ENCODE data around the gene CCDC120. TPM values are rescaled to one million over a fixed set of nuclear protein-coding genes. Genes with fewer than 3 reads are reported as not detected.

CCDC120 gene
- polyA plus RNA-seq, 1 of the 3 experiments (the other 2 are of a cell fraction), result 2.1 TPM

DNA sequence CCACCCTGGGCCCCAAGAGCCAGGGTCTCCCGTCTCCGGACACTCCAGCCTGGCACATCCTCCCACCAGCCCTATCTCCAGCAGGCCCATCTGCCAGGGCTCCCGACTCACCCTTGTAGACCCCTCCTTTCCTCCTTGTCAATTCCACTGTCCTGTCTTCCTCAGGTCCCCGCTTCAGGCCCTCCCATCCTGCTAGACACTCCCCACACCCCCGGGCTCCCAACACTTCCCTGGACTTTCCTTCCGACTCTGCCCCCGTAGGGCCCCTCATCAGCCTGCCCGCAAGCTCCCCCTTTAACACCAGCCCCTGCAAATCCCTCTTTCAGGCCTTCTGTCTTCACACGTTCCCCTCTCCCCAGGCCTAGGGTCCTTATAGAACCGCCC, 13.9 kb downstream of the CCDC120 start:
- no peak for TF ChIP-seq RFX5 (IDR thresholded peaks at IDR 0.05; ENCODE audit: low read length)
- TF ChIP-seq, protein P1, sequence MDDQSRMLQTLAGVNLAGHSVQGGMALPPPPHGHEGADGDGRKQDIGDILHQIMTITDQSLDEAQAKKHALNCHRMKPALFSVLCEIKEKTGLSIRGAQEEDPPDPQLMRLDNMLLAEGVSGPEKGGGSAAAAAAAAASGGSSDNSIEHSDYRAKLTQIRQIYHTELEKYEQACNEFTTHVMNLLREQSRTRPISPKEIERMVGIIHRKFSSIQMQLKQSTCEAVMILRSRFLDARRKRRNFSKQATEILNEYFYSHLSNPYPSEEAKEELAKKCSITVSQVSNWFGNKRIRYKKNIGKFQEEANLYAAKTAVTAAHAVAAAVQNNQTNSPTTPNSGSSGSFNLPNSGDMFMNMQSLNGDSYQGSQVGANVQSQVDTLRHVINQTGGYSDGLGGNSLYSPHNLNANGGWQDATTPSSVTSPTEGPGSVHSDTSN (IDR thresholded peaks at IDR 0.05), result no peak
- TF ChIP-seq, protein P2, sequence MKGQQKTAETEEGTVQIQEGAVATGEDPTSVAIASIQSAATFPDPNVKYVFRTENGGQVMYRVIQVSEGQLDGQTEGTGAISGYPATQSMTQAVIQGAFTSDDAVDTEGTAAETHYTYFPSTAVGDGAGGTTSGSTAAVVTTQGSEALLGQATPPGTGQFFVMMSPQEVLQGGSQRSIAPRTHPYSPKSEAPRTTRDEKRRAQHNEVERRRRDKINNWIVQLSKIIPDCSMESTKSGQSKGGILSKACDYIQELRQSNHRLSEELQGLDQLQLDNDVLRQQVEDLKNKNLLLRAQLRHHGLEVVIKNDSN (IDR thresholded peaks at IDR 0.05; ENCODE audit: borderline replicate concordance, low read depth), result no peak
- no peak for TF ChIP-seq SIN3A (IDR thresholded peaks at IDR 0.05; ENCODE audit: borderline replicate concordance, low read depth, low read length)
- TF ChIP-seq JUND (IDR thresholded peaks at IDR 0.05), result no peak
- TF ChIP-seq, protein P3, sequence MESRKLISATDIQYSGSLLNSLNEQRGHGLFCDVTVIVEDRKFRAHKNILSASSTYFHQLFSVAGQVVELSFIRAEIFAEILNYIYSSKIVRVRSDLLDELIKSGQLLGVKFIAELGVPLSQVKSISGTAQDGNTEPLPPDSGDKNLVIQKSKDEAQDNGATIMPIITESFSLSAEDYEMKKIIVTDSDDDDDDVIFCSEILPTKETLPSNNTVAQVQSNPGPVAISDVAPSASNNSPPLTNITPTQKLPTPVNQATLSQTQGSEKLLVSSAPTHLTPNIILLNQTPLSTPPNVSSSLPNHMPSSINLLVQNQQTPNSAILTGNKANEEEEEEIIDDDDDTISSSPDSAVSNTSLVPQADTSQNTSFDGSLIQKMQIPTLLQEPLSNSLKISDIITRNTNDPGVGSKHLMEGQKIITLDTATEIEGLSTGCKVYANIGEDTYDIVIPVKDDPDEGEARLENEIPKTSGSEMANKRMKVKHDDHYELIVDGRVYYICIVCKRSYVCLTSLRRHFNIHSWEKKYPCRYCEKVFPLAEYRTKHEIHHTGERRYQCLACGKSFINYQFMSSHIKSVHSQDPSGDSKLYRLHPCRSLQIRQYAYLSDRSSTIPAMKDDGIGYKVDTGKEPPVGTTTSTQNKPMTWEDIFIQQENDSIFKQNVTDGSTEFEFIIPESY (IDR thresholded peaks at IDR 0.05; ENCODE audit: borderline replicate concordance, low read depth), result no peak
- no peak for TF ChIP-seq YY1 (IDR thresholded peaks at IDR 0.05; ENCODE audit: low read depth)
- TF ChIP-seq, protein P4, sequence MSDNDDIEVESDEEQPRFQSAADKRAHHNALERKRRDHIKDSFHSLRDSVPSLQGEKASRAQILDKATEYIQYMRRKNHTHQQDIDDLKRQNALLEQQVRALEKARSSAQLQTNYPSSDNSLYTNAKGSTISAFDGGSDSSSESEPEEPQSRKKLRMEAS (IDR thresholded peaks at IDR 0.05; ENCODE audit: low read depth), result no peak
- no peak for TF ChIP-seq GABPA (IDR thresholded peaks at IDR 0.05; ENCODE audit: low read depth)
- no peak for TF ChIP-seq GATA2 (CRISPR knock-in tag; IDR thresholded peaks at IDR 0.05)
- no peak for TF ChIP-seq NRF1 (IDR thresholded peaks at IDR 0.05; ENCODE audit: low read depth, low read length)
- DNase-seq, result peak; percentile 62
- POLR2A ChIA-PET, result no interaction called here
- Histone ChIP-seq H3K79me2 (ENCODE audit: insufficient read depth) (peaks cover 24% of the 10 kb centered on the region), H3K9ac (peak overlapping the region; percentile 80), H3F3A (replicated peaks; ENCODE audit: insufficient read depth) (no peaks in the 10 kb centered on the region), H3K9me3 (no peaks in the 10 kb centered on the region), H3K36me3 (replicated peaks in 1 of 2; ENCODE audit: control insufficient read depth in 1 of 2, insufficient read depth in 2 of 2, low read length in 1 of 2) (peaks cover 0 to 3% of the 10 kb centered on the region in 2 experiments), H3K4me2 (peak overlapping the region; percentile 89), H3K27ac (ENCODE audit: low read depth in 2 of 2, low read length in 1 of 2) (peak overlapping the region in 1 of 2 experiments; percentile 5; a peak in 2 of 4 replicates), H2AFZ (ENCODE audit: low read depth) (no peak overlapping the region), H3K4me1 (ENCODE audit: control insufficient read depth in 1 of 2, insufficient read depth in 2 of 2, low read depth in 1 of 2, low read length in 1 of 2) (peaks cover 0 to 9% of the 10 kb centered on the region in 2 experiments; a peak in 1 of 4 replicates), H4K20me1 (ENCODE audit: insufficient read depth) (0 out of 2 replicates have a peak, but pooled peaks cover 5% of the 10 kb centered on the region), H3K27me3 (ENCODE audit: insufficient read depth) (no peaks in the 10 kb centered on the region), H3K4me3 (ENCODE audit: low read depth in 2 of 2, low read length in 1 of 2) (peak overlapping the region; percentile 61 to 95), H3K9me2 (no peaks in the 10 kb centered on the region)
- CTCF ChIA-PET, result no interaction called here
- 62% methylated on average over 9 of the region's 10 CpGs for WGBS (ENCODE audit: low lambda C conversion rate)

Measured in SK-N-SH (cell line).